A549 (cell line): ENCODE measurements around the gene SMG6. TPM values are rescaled to one million over a fixed set of nuclear protein-coding genes. Genes with fewer than 3 reads are reported as not detected.
A peak's percentile ranks its signal among the peaks of the same experiment; 100 is the strongest.

ENCODE experiments used
- ATAC-seq, 2 experiments: fragments of 200-7000 bp in 1 of 2; fragments of >200 bp in 1 of 2; cut with Nextera tagmentation in 1 of 2; cut with Tn5 transposase in 1 of 2; 3 replicates each; pipeline versions ENCODE4 v1.8.0 to v1.9.1; 2018 to 2020; ENCODE audit warnings: mild to moderate bottlenecking in 1 of 2, moderate library complexity in 1 of 2
- CTCF ChIA-PET: fragments of 300-600 bp; sonication (Branson Sonifier 250); formaldehyde crosslinking; extraction: SDS; loops from one replicate; lab custom pipeline; 2021; ENCODE audit warnings: antibody characterized with exemption, inconsistent platforms; lab: Yijun Ruan, JAX
- POLR2A ChIA-PET: fragments of 350-600 bp; formaldehyde crosslinking; extraction: SDS; loops from one replicate; lab custom pipeline; 2021; ENCODE audit warnings: antibody characterized with exemption, inconsistent platforms; lab: Yijun Ruan, JAX
- DNase-seq, 2 experiments: peaks; one replicate each; pipeline versions ENCODE4 v3.0.0 to v3.0.0-alpha.2; 2011 to 2016; ENCODE audit warnings: low read depth in 1 of 2, low spot score in 1 of 2
- FAIRE-seq: peaks from 2 replicates; lab custom pipeline; 2011; peaks lifted over from hg19 to GRCh38; lab: Jason Lieb, UNC
- H3K27ac ChIP-seq, 2 experiments: fragments of >200 bp; sonication (Bioruptor Twin); formaldehyde crosslinking; 3 replicates each; pipeline ENCODE4 v1.5.1; 2016 to 2017
- H3K4me1 ChIP-seq: fragments of >200 bp; sonication (Bioruptor Twin); formaldehyde crosslinking; 3 replicates; pipeline ENCODE4 v1.6.1; 2016
- H3K4me2 ChIP-seq: fragments of >200 bp; sonication (Bioruptor Twin); formaldehyde crosslinking; 3 replicates; pipeline ENCODE4 v1.6.1; 2016
- H3K4me3 ChIP-seq: fragments of >200 bp; sonication (Bioruptor Twin); formaldehyde crosslinking; 3 replicates; pipeline ENCODE4 v1.5.1; 2016
- H3K9me3 ChIP-seq: fragments of >200 bp; sonication (Bioruptor Twin); formaldehyde crosslinking; 3 replicates; pipeline ENCODE4 v1.6.1; 2016
- BCL3 ChIP-seq: fragments of >200 bp; sonication (Bioruptor Twin); formaldehyde crosslinking; IDR thresholded peaks from 3 replicates; pipeline ENCODE4 v1.6.1; 2016
- CBX2 ChIP-seq: fragments of 200-600 bp; sonication (generic); IDR thresholded peaks from 2 replicates; pipeline ENCODE4 v1.6.1; 2016; ENCODE audit warnings: low read depth, mild to moderate bottlenecking, borderline replicate concordance
- CEBPB ChIP-seq, 2 experiments: fragments of >200 bp in 1 of 2; sonication (Bioruptor Twin) in 1 of 2; formaldehyde crosslinking in 1 of 2; IDR thresholded peaks; 2 replicates each; pipeline ENCODE4 v1.6.1; 2012 to 2016
- E2F6 ChIP-seq: IDR thresholded peaks from 2 replicates; pipeline ENCODE4 v1.6.1; 2012; ENCODE audit warnings: low read depth, borderline replicate concordance
- ELK1 ChIP-seq: fragments of 150-350 bp; IDR thresholded peaks from 2 replicates; pipeline ENCODE4 v1.6.1; 2014; ENCODE audit warnings: low read depth, mild to moderate bottlenecking, low read length
- EP300 ChIP-seq, 2 experiments: fragments of >200 bp; sonication (Bioruptor Twin); formaldehyde crosslinking; IDR thresholded peaks; 2 replicates in 1 of 2; 3 replicates in 1 of 2; pipeline ENCODE4 v1.6.1; 2016 to 2017
- FOSL2 ChIP-seq, 2 experiments: fragments of 450-650 bp in 1 of 2; fragments of >200 bp in 1 of 2; sonication (Bioruptor Twin) in 1 of 2; formaldehyde crosslinking; IDR thresholded peaks; 2 replicates each; pipeline versions ENCODE4 v1.5.0 to v1.6.1; 2016 to 2020; ENCODE audit warnings: mild to moderate bottlenecking in 1 of 2, moderate library complexity in 1 of 2
- HDAC2 ChIP-seq: fragments of 200-600 bp; sonication (generic); IDR thresholded peaks from 2 replicates; pipeline ENCODE4 v1.6.1; 2016
- HES2 ChIP-seq: fragments of >200 bp; sonication (Bioruptor Twin); formaldehyde crosslinking; IDR thresholded peaks from 2 replicates; pipeline ENCODE4 v1.6.1; 2016
- HMGXB4 ChIP-seq: fragments of 250-450 bp; sonication (Bioruptor Pico); IDR thresholded peaks from 2 replicates; pipeline ENCODE4 v1.5.0; 2021; ENCODE audit warnings: mild to moderate bottlenecking, moderate library complexity, borderline replicate concordance
- HOXA7 ChIP-seq: fragments of 250-450 bp; sonication (Bioruptor Pico); IDR thresholded peaks from 2 replicates; pipeline ENCODE4 v1.5.0; 2020; ENCODE audit warnings: mild to moderate bottlenecking, moderate library complexity
- HOXB13 ChIP-seq: fragments of 250-450 bp; sonication (Bioruptor Pico); IDR thresholded peaks from 2 replicates; pipeline ENCODE4 v1.5.0; 2020; ENCODE audit warnings: low read depth, mild to moderate bottlenecking, moderate library complexity
- HOXB5 ChIP-seq: fragments of 250-450 bp; sonication (Bioruptor Pico); IDR thresholded peaks from 2 replicates; pipeline ENCODE4 v1.5.0; 2020; ENCODE audit warnings: mild to moderate bottlenecking, moderate library complexity
- JUN ChIP-seq, 2 experiments: fragments of >200 bp; sonication (Bioruptor Twin); formaldehyde crosslinking; IDR thresholded peaks; 2 replicates in 1 of 2; 3 replicates in 1 of 2; pipeline ENCODE4 v1.6.1; 2016 to 2017
- JUNB ChIP-seq: fragments of >200 bp; sonication (Bioruptor Twin); formaldehyde crosslinking; IDR thresholded peaks from 2 replicates; pipeline ENCODE4 v1.6.1; 2016
- KDM1A ChIP-seq: fragments of 200-600 bp; sonication (generic); IDR thresholded peaks from 2 replicates; pipeline ENCODE4 v1.6.1; 2016; ENCODE audit warnings: low read depth, mild to moderate bottlenecking
- MAFK ChIP-seq: fragments of 450-650 bp; IDR thresholded peaks from 2 replicates; pipeline ENCODE4 v1.6.1; 2014; ENCODE audit not compliant: partially characterized antibody
- NFE2L2 ChIP-seq: fragments of 150-350 bp; conservative IDR thresholded peaks from 2 replicates; pipeline ENCODE4 v1.6.1; 2014; ENCODE audit warnings: low read length
- NR3C1 ChIP-seq: fragments of >200 bp; sonication (Bioruptor Twin); formaldehyde crosslinking; IDR thresholded peaks from 3 replicates; pipeline ENCODE4 v1.6.1; 2017
- PHF8 ChIP-seq: fragments of 200-600 bp; sonication (generic); IDR thresholded peaks from 2 replicates; pipeline ENCODE4 v1.6.1; 2016; ENCODE audit warnings: low read depth, mild to moderate bottlenecking, antibody characterized with exemption, moderate library complexity, borderline replicate concordance
- POLR2AphosphoS2 ChIP-seq: conservative IDR thresholded peaks from 2 replicates; pipeline ENCODE4 v1.6.1; 2012; ENCODE audit warnings: low read length, improper control_type of control experiment, inconsistent platforms
- RARB ChIP-seq: fragments of 250-450 bp; sonication (Bioruptor Pico); IDR thresholded peaks from 2 replicates; pipeline ENCODE4 v1.8.0; 2021; ENCODE audit warnings: mild to moderate bottlenecking, moderate library complexity
- RCOR1 ChIP-seq: fragments of 150-350 bp; IDR thresholded peaks from 2 replicates; pipeline ENCODE4 v1.6.1; 2014; ENCODE audit warnings: antibody characterized with exemption, low read length, low read depth
- SREBF2 ChIP-seq: fragments of 450-650 bp; IDR thresholded peaks from 2 replicates; pipeline ENCODE4 v1.6.1; 2014; ENCODE audit warnings: mild to moderate bottlenecking, moderate library complexity
- ZC3H11A ChIP-seq: fragments of 450-650 bp; IDR thresholded peaks from 2 replicates; pipeline ENCODE4 v1.6.1; 2014; ENCODE audit warnings: antibody characterized with exemption, mild to moderate bottlenecking
- ZFP36 ChIP-seq: fragments of 450-650 bp; IDR thresholded peaks from 2 replicates; pipeline ENCODE4 v1.6.1; 2014; ENCODE audit warnings: borderline replicate concordance; ENCODE audit not compliant: partially characterized antibody
- ZSCAN20 ChIP-seq: fragments of 250-450 bp; sonication (Bioruptor Pico); IDR thresholded peaks from 2 replicates; pipeline ENCODE4 v1.8.0; 2022; ENCODE audit warnings: mild to moderate bottlenecking, moderate library complexity
- WGBS: methylation state at CpG from one replicate; pipeline ENCODE4 v1.1.6; 2017; ENCODE audit errors: missing lambda C conversion rate; 5-methylcytosine and 5-hydroxymethylcytosine counted together
- polyA plus RNA-seq, 4 experiments: library from polyadenylated mRNA; depleted of rRNA in 3 of 4; stranded (reverse); fragments of >200 nt; fragmentation: RNase III in 1 of 4; extraction: RNeasy Plus Mini Kit Qiagen cat#74134 plus additional on column Dnase treatment in 1 of 4; gene quantifications; 2 replicates in 3 of 4; 3 replicates in 1 of 4; pipeline ENCODE4 v1.2.3, GENCODE V29; 2011 to 2017
- TF ChIP-seq, protein P1 (sequence below): fragments of >200 bp; sonication (Bioruptor Twin); formaldehyde crosslinking; IDR thresholded peaks from 3 replicates; pipeline ENCODE4 v1.5.1; 2016

The SMG6 gene
- polyA plus RNA-seq, 2 of the 4 experiments (the other 2 are of a cell fraction) = 4.7 to 17.0 TPM

DNA sequence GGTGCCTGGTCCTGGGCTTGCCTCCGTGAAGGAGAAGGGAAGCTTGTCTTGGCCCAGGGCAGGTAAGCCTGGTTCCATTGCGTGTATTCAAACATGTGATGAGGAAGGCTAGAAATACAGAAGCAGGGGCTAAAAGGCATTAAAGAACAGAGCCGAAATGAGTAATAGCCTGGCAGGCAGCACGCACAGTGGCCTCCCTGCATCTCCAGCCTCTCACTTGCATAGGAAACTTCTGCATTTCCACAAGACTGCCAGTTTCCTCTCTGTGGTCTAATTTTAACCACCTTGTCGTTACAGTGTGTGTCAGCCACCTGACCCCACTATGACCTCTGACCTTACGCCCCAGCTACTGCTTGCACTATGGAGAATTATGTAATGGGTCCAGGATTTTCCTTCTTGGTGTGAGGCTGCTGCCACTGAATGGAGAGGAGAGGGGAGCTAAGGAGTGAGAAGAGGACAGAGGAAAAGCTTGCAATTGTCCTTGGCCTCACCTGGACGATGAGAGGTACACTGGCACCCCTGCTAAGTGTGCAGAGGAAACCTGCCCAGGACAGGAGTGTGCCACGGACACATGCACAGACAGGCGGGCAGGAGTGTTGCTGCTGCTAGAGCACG lies 215.9 kb downstream of the SMG6 start:
- WGBS = 83% methylated on average over 10 of the region's 10 CpGs
- ChIA-PET POLR2A (no interaction called here), CTCF (interaction anchor here (0.6 to 4.7 kb wide), 12 partner anchors 11 to 157 kb away, joined by 3 to 31 read pairs (median 4); partner anchors contain the start of gene HIC1)
- Histone ChIP-seq H3K4me2 (no peak overlapping the region), H3K4me3 (no peak overlapping the region), H3K9me3 (no peaks in the 10 kb centered on the region), H3K27ac (no peak overlapping the region), H3K4me1 (peaks cover 27% of the 10 kb centered on the region)
- TF ChIP-seq BCL3 (no peak), KDM1A (no peak), CEBPB (IDR thresholded peaks at IDR 0.05) (no peak), SREBF2 (no peak), ZC3H11A (no peak), NR3C1 (no peak), NFE2L2 (no peak), POLR2AphosphoS2 (no peak), JUNB (no peak)
- FAIRE-seq = no peak
- no peak for ATAC-seq
- DNase-seq = no peak

GRCh38 chr17:2086306-2086705 lies 217.3 kb downstream of the SMG6 start:
- CTCF ChIA-PET = interaction anchor here (0.6 to 9.1 kb wide), 11 partner anchors 9 to 195 kb away, joined by 3 to 55 read pairs (median 7); partner anchors contain the start of gene HIC1
- H3K27ac ChIP-seq = no peak overlapping the region
- no peak for DNase-seq
- no peak for FAIRE-seq
- POLR2A ChIA-PET = no interaction called here
- no peak overlapping the region for H3K4me3 ChIP-seq
- peaks cover 27% of the 10 kb centered on the region for H3K4me1 ChIP-seq
- ATAC-seq = no peak
- no peak overlapping the region for H3K4me2 ChIP-seq
- WGBS = 81% methylated on average over 3 of the region's 3 CpGs
- TF ChIP-seq ZSCAN20 (CRISPR knock-in tag) (no peak), RARB (CRISPR knock-in tag) (no peak), RCOR1 (no peak), HES2 (no peak)
- no peaks in the 10 kb centered on the region for H3K9me3 ChIP-seq

DNA sequence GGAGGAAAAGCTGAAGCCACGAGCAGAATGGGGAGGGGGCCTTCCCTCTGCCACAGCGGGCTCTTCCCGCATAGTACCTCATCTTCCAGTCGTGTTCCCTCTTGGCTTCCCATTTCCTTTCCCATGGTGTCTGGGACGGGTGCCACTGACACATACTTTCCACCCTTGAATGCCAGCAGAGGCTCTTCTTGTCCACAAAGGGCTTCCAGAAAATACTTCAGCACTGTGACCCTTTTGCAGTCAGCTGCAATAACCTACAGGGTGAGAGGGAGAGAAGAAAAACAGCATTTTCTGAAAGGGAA lies 218.0 kb downstream of the SMG6 start:
- Histone ChIP-seq H3K4me1 (peaks cover 27% of the 10 kb centered on the region), H3K9me3 (no peaks in the 10 kb centered on the region), H3K4me2 (0 out of 3 replicates have a peak overlapping the region, but pooled peaks have one; percentile 48), H3K27ac (no peak overlapping the region), H3K4me3 (no peak overlapping the region)
- TF ChIP-seq ELK1 (no peak), E2F6 (no peak), HOXA7 (CRISPR knock-in tag) (no peak), JUN (IDR thresholded peaks at IDR 0.05) (no peak), FOSL2 (IDR thresholded peaks at IDR 0.05) (no peak), FOSL2 (CRISPR knock-in tag; IDR thresholded peaks at IDR 0.05) (no peak), HOXB13 (CRISPR knock-in tag) (no peak), HOXB5 (CRISPR knock-in tag) (no peak), KDM1A (no peak), HDAC2 (no peak), HMGXB4 (CRISPR knock-in tag) (no peak), EP300 (IDR thresholded peaks at IDR 0.05) (no peak), PHF8 (no peak), MAFK (no peak), SREBF2 (no peak), CBX2 (no peak), ZFP36 (no peak)
- TF ChIP-seq, protein P1, sequence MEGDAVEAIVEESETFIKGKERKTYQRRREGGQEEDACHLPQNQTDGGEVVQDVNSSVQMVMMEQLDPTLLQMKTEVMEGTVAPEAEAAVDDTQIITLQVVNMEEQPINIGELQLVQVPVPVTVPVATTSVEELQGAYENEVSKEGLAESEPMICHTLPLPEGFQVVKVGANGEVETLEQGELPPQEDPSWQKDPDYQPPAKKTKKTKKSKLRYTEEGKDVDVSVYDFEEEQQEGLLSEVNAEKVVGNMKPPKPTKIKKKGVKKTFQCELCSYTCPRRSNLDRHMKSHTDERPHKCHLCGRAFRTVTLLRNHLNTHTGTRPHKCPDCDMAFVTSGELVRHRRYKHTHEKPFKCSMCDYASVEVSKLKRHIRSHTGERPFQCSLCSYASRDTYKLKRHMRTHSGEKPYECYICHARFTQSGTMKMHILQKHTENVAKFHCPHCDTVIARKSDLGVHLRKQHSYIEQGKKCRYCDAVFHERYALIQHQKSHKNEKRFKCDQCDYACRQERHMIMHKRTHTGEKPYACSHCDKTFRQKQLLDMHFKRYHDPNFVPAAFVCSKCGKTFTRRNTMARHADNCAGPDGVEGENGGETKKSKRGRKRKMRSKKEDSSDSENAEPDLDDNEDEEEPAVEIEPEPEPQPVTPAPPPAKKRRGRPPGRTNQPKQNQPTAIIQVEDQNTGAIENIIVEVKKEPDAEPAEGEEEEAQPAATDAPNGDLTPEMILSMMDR = no peak
- POLR2A ChIA-PET = no interaction called here
- DNase-seq (no peak), ATAC-seq (no peak), FAIRE-seq (no peak)
- CTCF ChIA-PET = interaction anchor here (0.7 to 9.1 kb wide), 8 partner anchors 9 to 159 kb away, joined by 3 to 55 read pairs (median 6); no protein-coding TSS in a partner anchor
- 78% methylated on average over 5 of the region's 5 CpGs for WGBS
